GM12875 (cell line): ENCODE measurements around the gene RNF112.
"Not testable (repeated sequence)": the region's sequence is repeated elsewhere in the genome, so short reads cannot be mapped to it uniquely, and the experiment has no call there.

Experiments
- H3K4me3 ChIP-seq: one replicate; pipeline ENCODE4 v1.5.1; 2011; ENCODE audit warnings: low read depth, low read length, control low read depth
- TF ChIP-seq, protein P1 (sequence below): IDR thresholded peaks from 2 replicates; pipeline ENCODE4 v1.5.1; 2011; ENCODE audit warnings: low read depth, mild to moderate bottlenecking, control low read depth, inconsistent platforms, low read length, moderate library complexity, borderline replicate concordance; ENCODE audit not compliant: insufficient read depth

Gene RNF112

DNA sequence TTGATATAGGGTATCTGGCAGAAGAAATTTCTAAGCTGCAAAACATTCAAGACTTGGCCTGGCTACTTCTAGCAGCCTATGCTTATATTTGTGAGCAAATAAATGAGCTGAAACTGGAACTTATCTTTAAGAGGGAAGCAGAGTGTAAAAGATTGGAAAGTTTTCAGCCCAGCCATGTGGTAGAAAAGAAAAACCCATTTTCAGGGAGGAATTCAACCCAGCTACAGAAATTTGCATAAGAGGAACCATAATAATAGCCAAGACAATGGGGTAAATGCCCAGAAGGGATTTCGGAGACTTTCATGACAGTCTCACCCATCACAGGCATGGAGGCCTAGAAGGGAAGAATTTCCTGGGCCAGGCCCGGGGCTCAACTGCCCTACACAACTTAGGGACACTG, 31.7 kb downstream of the RNF112 start:
- H3K4me3 ChIP-seq: no peak overlapping the region
- TF ChIP-seq, protein P1, sequence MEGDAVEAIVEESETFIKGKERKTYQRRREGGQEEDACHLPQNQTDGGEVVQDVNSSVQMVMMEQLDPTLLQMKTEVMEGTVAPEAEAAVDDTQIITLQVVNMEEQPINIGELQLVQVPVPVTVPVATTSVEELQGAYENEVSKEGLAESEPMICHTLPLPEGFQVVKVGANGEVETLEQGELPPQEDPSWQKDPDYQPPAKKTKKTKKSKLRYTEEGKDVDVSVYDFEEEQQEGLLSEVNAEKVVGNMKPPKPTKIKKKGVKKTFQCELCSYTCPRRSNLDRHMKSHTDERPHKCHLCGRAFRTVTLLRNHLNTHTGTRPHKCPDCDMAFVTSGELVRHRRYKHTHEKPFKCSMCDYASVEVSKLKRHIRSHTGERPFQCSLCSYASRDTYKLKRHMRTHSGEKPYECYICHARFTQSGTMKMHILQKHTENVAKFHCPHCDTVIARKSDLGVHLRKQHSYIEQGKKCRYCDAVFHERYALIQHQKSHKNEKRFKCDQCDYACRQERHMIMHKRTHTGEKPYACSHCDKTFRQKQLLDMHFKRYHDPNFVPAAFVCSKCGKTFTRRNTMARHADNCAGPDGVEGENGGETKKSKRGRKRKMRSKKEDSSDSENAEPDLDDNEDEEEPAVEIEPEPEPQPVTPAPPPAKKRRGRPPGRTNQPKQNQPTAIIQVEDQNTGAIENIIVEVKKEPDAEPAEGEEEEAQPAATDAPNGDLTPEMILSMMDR: no peak

DNA sequence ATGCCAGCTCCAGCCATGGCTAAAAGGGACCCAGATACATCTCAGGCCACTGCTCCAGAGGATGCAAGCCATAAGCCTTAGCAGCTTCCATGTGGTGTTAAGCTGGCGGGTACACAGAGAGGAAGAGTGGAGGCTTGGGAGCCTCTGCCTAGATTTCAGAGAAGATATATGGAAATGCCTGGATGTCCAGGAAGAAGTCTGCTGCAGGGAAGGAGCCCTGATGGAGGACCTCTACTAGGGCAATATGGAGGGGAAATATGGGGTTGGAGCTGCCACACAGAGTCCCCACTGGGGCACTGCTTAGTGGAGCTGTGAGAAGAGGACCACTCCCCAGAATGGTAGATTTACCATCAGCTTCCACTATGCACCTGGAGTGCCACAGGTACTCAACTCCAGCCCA, 32.1 kb downstream of the RNF112 start:
- TF ChIP-seq, protein P1: no peak
- H3K4me3 ChIP-seq: no peak overlapping the region

DNA sequence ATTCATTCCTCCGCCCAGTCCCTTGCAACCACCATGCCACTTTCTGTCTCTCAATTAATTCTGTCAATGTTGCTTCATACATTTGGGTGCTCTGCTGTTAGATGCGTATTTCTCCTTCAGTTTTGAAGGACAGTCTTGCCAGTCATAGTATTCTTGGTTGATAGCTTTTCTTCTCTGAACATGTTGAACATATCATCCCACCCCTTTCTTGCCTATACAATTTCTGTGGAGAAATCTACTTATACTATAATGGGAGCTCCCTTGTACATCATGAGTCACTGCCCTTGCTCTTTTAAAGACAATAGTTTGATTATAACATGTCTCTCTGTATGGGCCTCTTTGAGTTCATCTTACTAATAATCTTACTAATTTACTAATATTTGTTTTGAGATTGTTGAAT, 34.1 kb downstream of the RNF112 start:
- TF ChIP-seq, protein P1: no peak
- no peak overlapping the region for H3K4me3 ChIP-seq

DNA sequence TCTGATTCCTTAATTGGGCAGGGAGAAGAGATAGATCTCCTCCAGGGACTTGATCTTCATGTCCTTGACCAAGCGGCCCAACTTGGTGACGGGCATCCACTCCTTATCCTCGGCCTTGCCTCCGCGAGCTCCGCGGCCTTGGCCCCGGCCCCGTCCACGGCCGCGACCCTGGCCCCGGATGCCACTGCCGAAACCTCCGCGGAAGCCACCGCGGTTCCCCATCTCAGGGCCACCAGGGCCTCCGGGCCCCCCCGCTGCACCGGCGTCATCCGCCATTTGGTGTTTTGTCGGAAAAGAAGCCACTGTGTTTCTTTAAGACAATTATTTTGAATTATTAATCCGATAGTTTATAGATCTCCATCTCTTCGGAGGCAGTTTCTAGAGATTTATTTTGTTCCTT, 35.5 kb downstream of the RNF112 start:
- not testable (repeated sequence) for H3K4me3 ChIP-seq

DNA sequence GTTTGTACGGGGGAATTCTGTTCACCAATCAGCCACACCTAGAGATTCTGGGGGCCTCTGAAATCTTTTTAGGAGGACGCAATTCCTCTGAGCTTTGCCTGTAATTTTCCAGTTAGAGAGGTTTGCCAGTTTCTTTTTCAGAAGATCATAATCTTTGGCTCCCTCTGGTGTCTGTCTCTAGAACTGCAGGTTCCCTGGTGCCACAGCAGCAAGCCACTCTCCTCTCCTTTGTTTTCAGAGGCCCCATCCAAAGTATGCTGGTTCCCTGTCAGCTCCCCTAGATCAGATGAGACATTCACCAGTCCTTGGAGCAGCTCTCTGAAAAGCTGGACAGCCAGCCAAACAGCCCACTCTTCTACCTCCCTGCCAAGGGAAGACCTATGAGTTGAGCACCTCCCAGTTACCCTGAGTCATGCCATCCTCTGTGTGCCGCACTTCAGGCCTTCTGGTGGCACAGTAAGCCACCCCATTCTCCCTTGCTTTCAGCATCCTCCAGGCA, 36.1 kb downstream of the RNF112 start:
- H3K4me3 ChIP-seq: no peak overlapping the region
- TF ChIP-seq, protein P1: peak; percentile 71

DNA sequence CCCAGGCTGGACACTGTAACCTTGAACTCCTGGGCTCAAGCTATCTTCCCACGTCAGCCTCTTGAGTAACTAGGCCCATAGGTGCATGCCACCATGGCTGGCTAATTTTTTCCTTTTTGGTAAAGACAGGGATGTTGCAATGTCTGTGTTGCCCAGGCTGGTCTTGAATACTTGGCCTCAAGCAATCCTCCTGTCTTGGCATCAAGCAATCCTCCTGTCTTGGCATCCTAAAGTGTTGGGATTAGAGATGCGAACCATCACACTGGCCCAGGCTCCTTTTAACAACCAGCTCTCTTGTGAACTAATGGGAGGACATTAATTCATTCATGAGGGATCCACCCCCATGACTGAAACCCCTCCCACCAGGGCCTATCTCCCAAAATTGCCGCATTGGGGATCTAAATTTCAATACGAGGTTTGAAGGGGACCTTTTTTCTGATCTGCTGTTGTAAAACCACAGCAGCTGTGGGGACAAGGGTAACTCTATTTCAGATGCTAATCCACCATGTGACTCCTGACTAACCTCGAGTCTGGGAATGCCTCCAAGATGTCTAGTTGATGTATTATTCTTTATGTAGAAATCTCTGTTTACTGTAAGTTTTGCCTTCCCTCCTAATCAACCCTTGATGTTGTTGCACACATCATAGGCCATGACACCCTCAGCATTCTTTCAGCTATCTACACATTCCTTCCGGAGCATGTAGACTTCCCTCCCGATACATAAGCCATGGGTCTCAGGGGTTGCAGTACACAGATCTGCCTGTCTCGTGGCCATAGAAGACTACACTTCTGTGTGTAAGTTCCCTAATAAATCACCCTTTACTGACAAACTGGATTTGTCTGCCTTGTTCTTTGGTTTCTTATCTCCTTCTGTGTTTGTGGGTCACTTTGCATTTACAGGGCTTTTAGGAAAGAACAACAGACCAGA, 37.6 kb downstream of the RNF112 start:
- no peak overlapping the region for H3K4me3 ChIP-seq
- TF ChIP-seq, protein P1: no peak

DNA sequence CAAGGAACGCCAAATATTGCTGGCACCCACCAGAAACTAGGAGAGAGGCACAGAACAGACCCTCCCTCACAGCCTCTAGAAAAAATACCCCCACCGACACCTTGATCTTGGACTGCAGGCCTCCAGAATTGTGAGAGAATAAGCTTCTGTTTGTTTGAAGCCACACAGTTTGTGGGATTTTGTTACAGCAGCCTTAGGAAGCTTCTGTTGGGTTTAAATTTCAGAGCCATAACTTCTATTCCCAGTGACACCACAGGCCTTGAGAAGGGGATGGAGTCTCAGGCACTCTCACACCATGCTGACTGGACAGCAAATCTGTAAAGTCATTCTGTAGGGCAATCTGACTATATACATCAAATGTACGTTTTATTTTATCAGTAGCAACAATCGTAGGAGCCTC, 38.6 kb downstream of the RNF112 start:
- TF ChIP-seq, protein P1: no peak
- H3K4me3 ChIP-seq: no peak overlapping the region
